PC-3 (cell line): ENCODE results near the gene UMODL1. TPM values are rescaled to one million over a fixed set of nuclear protein-coding genes. Genes with fewer than 3 reads are reported as not detected.

Experiments used
- ATAC-seq: fragments of 200-7000 bp; cut with Tn5 transposase; 2 replicates; pipeline ENCODE4 v1.9.1; 2020; ENCODE audit warnings: mild to moderate bottlenecking, moderate library complexity
- BruUV-seq: library from RNA; stranded (reverse); fragments of 400-500 nt; replicated peaks from 2 replicates; lab custom pipeline; 2021; lab: Mats Ljungman, UMichigan
- CTCF ChIA-PET: fragments of 300-600 bp; sonication (Branson Sonifier 250); formaldehyde crosslinking; loops from one replicate; lab custom pipeline; 2022; ENCODE audit warnings: antibody characterized with exemption; lab: Charles Lee
- POLR2A ChIA-PET: fragments of 300-600 bp; sonication (Branson Sonifier 250); formaldehyde crosslinking; loops from one replicate; lab custom pipeline; 2022; ENCODE audit warnings: antibody characterized with exemption; ENCODE audit not compliant: unreplicated experiment; lab: Charles Lee
- DNase-seq: peaks from one replicate; pipeline ENCODE4 v3.0.0-alpha.2; 2015
- H2AFZ ChIP-seq: fragments of 300-600 bp; sonication (generic); 2 replicates; pipeline ENCODE4 v1.6.0; 2016; ENCODE audit warnings: antibody characterized with exemption, low read length
- H3F3A ChIP-seq: fragments of 300-600 bp; sonication (generic); one replicate; pipeline ENCODE4 v1.6.0; 2017; ENCODE audit warnings: antibody characterized with exemption, low read length, control low read depth, mild to moderate bottlenecking; ENCODE audit not compliant: unreplicated experiment
- H3K27ac ChIP-seq: fragments of 300-600 bp; sonication (generic); 2 replicates; pipeline ENCODE4 v1.5.1; 2016; ENCODE audit warnings: mild to moderate bottlenecking, low read length
- H3K27me3 ChIP-seq: fragments of 300-600 bp; sonication (generic); 2 replicates; pipeline ENCODE4 v1.6.1; 2016; ENCODE audit warnings: low read length, mixed read lengths
- H3K36me3 ChIP-seq: fragments of 300-600 bp; sonication (generic); 2 replicates; pipeline ENCODE4 v1.6.1; 2016; ENCODE audit warnings: low read depth, mixed run types, low read length, mixed read lengths
- H3K4me1 ChIP-seq: fragments of 300-600 bp; sonication (generic); 2 replicates; pipeline ENCODE4 v1.5.1; 2016; ENCODE audit warnings: low read length; ENCODE audit not compliant: insufficient read depth
- H3K4me2 ChIP-seq: fragments of 300-600 bp; sonication (generic); 2 replicates; pipeline ENCODE4 v1.6.0; 2016; ENCODE audit warnings: low read length
- H3K4me3 ChIP-seq: fragments of 300-600 bp; sonication (generic); 2 replicates; pipeline ENCODE4 v1.5.1; 2016; ENCODE audit warnings: mild to moderate bottlenecking, low read length, mixed read lengths
- H3K79me2 ChIP-seq: fragments of 300-600 bp; sonication (generic); 2 replicates; pipeline ENCODE4 v1.6.1; 2017; ENCODE audit warnings: low read length, mixed read lengths
- H3K9ac ChIP-seq: fragments of 300-600 bp; sonication (generic); 2 replicates; pipeline ENCODE4 v1.6.0; 2016; ENCODE audit warnings: mild to moderate bottlenecking, low read length
- H3K9me2 ChIP-seq: fragments of 300-600 bp; sonication (generic); replicated peaks from 2 replicates; pipeline ENCODE4 v1.6.1; 2016; ENCODE audit warnings: mixed run types, low read length, mixed read lengths
- H3K9me3 ChIP-seq: fragments of 300-600 bp; sonication (generic); 2 replicates; pipeline ENCODE4 v1.6.1; 2016; ENCODE audit warnings: low read length, mixed read lengths
- H4K20me1 ChIP-seq: fragments of 300-600 bp; sonication (generic); 2 replicates; pipeline ENCODE4 v1.6.1; 2016; ENCODE audit warnings: low read length, mixed read lengths
- CTCF ChIP-seq: fragments of 300-600 bp; sonication (generic); conservative IDR thresholded peaks from 2 replicates; pipeline ENCODE4 v1.5.1; 2017; ENCODE audit warnings: antibody characterized with exemption, low read depth, mild to moderate bottlenecking, low read length
- EZH2 ChIP-seq: fragments of 300-600 bp; sonication (generic); IDR thresholded peaks from one replicate; pipeline ENCODE4 v1.6.1; 2017; ENCODE audit warnings: antibody characterized with exemption, mild to moderate bottlenecking, low read length; ENCODE audit not compliant: unreplicated experiment
- EZH2phosphoT487 ChIP-seq: fragments of 300-600 bp; sonication (generic); IDR thresholded peaks from 2 replicates; pipeline ENCODE4 v1.6.1; 2018; ENCODE audit warnings: mild to moderate bottlenecking, antibody characterized with exemption, low read length, borderline replicate concordance
- intact Hi-C: fragments of 100-400 bp; cut with micrococcal nuclease; formaldehyde crosslinking; loops from 2 replicates; pipeline ENCODE4 v1.9.0; 2023
- total RNA-seq: library from RNA; depleted of rRNA; stranded (reverse); fragments of >200 nt; gene quantifications from 2 replicates; pipeline ENCODE4 v1.2.3, GENCODE V29; 2014

The UMODL1 gene
- total RNA-seq, 1 experiment from 2014 or later = not detected

- Histone ChIP-seq H2AFZ (no peak overlapping the region), H3K9me3 (no peaks in the 10 kb centered on the region), H3K27me3 (no peaks in the 10 kb centered on the region), H3K9ac (no peak overlapping the region), H3K4me2 (no peak overlapping the region), H3K79me2 (no peaks in the 10 kb centered on the region), H3K4me3 (no peak overlapping the region), H3F3A (no peaks in the 10 kb centered on the region), H3K36me3 (no peaks in the 10 kb centered on the region), H3K27ac (no peak overlapping the region), H3K9me2 (no peaks in the 10 kb centered on the region), H3K4me1 (no peaks in the 10 kb centered on the region), H4K20me1 (no peaks in the 10 kb centered on the region)
- ChIA-PET POLR2A (no interaction called here), CTCF (no interaction called here)
- ATAC-seq (no peak), DNase-seq (no peak)
- no TSS peak for BruUV-seq
- TF ChIP-seq EZH2phosphoT487 (no peak), CTCF (no peak), EZH2 (no peak)
- intact Hi-C loops = loop anchor here (5.0 kb wide), 2 partner anchors 157 to 232 kb away; no protein-coding TSS in a partner anchor
Measured at GRCh38 chr21:42149656-42150473, 78.7 kb downstream of the UMODL1 start.

- CTCF ChIA-PET = no interaction called here
- Histone ChIP-seq H3K36me3 (no peaks in the 10 kb centered on the region), H3K4me1 (no peaks in the 10 kb centered on the region), H3K4me3 (no peak overlapping the region), H4K20me1 (no peaks in the 10 kb centered on the region), H3K27ac (no peak overlapping the region), H3F3A (no peaks in the 10 kb centered on the region), H3K9me2 (no peaks in the 10 kb centered on the region), H3K27me3 (no peaks in the 10 kb centered on the region), H3K9me3 (no peaks in the 10 kb centered on the region), H3K9ac (no peak overlapping the region), H2AFZ (no peak overlapping the region), H3K4me2 (no peak overlapping the region), H3K79me2 (no peaks in the 10 kb centered on the region)
- no peak for DNase-seq
- intact Hi-C loops = no loop called here
- no peak for TF ChIP-seq EZH2phosphoT487
- POLR2A ChIA-PET = no interaction called here
- no peak for ATAC-seq
- no TSS peak for BruUV-seq
Measured at GRCh38 chr21:42150474-42151085, 79.5 kb downstream of the UMODL1 start.

- H4K20me1 ChIP-seq = no peaks in the 10 kb centered on the region
- no peaks in the 10 kb centered on the region for H3K79me2 ChIP-seq
- no peak overlapping the region for H3K9ac ChIP-seq
- H3K4me3 ChIP-seq = no peak overlapping the region
- H3K27me3 ChIP-seq = no peaks in the 10 kb centered on the region
- DNase-seq (no peak), ATAC-seq (no peak)
- ChIA-PET POLR2A (no interaction called here), CTCF (no interaction called here)
- no peak overlapping the region for H3K4me2 ChIP-seq
- no peak overlapping the region for H2AFZ ChIP-seq
- no peaks in the 10 kb centered on the region for H3K36me3 ChIP-seq
- no peak overlapping the region for H3K27ac ChIP-seq
- no peaks in the 10 kb centered on the region for H3K9me2 ChIP-seq
- no peak for TF ChIP-seq CTCF
- no peaks in the 10 kb centered on the region for H3K4me1 ChIP-seq
- intact Hi-C loops = no loop called here
- no peaks in the 10 kb centered on the region for H3K9me3 ChIP-seq
- BruUV-seq = no TSS peak
- H3F3A ChIP-seq = no peaks in the 10 kb centered on the region
Measured at GRCh38 chr21:42151148-42151947, 80.2 kb downstream of the UMODL1 start.
